ENCODE measurements around the gene EFCAB6.

The EFCAB6 gene

DNA sequence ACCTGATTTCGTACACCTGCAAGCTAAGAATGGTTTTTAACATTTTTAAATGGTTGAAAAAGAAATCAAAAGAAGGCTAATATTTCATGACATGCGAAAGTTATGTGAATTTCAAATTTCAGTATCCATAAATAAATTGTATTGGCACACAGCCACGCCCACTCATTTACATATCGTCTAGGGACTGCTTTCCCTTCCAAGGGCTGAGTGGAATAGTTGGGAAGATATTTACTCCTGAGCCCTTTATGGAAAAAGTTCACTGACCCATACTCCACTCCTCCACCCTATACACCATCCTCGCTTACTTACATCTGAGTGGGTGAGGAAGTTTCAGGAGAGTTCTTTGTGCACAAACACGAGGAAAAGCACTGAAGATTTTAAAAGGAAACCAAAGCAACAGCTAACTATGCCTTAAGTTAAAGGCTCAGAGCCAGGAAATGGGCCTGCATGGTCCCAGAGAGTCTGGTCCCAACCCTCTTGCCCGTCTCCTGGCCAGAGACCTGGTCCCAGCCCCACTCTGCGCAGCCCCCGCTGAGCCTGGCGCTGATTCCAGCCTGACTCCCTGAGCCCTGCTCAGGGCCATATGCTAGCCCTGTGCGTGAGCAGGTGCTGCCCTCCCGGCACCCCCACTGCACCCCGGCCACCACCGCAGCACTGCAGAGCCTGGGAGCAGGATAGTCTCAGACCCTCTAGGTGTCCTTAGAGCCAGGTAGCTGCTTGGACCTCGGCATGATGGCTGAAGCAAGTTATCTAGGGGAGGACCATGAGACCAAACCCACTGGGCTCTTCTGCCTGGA is 69.8 kb downstream of the EFCAB6 start:
- DNase-seq: no peak

DNA sequence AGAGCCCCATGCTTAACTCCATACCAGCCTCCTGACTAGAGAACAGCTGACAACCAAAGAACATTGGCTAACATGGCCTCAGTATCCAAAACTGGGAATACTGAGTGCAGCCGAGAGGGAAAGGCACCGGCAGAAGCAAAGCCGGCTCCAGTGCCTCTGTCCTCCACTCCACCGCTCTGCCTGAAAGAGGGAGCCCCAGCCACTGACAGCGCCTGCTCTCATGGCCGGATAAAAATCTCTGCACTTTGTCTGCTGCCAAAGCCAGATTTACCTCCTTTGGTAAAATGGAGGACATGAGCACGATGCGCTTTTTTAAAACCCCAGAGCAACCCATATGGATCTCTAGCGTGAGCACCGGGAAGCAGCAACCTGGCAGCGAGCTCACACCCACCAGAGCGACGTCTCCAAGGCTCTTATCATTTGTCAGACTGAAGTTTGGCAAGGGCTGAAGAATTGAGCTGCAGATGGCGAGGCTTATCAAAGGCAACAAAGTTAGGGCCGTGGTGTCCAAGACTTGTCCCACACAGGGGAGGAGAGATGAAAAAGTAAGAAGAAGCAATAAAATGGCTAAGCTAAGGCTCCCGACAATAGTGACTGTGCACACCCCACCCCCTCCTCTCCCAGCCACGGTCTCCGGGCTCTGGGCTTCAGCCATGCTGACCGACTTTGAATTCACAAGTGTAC is 71.4 kb downstream of the EFCAB6 start:
- DNase-seq: no peak

DNA sequence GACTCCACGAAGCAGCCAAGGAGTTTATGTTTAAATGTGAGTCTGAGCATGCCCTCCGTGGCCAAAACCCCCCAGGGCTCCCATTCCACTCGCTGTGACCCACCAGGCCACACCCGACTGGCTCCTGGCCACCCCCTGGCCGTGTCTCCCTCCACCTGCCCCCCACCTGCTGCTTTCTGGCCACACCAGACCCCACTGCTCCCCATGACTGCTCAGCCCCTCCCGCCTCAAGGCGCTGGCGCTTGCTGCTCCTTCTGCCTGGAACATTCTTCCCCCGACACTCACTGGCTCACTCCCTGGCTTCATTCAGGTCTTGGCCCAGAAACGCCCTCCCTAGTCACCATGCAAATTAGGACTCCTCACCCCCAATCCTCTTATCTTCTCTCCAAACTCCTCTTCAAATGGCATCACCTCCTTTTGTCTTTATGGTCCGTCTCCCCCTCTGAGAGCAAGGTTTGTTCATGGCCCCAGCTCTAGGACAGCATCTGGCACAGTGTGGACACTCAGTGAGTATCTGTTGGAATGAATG is 72.2 kb downstream of the EFCAB6 start:
- no peak for DNase-seq

DNA sequence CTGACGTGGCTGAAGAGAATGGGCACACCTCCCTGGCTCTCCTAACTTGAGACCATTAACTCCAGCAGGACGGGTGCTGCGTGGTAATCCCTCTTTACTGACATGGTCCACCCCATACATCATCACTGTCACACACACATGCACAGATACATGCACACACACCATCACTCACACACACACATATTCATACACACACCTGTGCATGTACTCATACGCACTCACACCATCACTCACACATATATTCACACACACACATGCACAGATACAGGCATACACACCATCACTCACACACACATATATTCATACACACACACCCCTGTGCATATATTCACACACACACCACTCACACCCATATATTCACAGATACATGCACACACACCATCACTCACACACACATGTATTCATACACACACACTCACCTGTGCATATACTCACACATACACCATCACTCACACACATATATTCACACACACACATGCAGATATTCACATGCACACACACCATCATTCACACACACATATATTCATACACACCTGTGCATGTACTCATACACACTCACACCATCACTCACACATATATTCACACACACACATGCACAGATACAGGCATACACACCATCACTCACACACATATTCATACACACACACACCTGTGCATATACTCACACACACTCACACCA is 74.8 kb downstream of the EFCAB6 start:
- DNase-seq: no peak

DNA sequence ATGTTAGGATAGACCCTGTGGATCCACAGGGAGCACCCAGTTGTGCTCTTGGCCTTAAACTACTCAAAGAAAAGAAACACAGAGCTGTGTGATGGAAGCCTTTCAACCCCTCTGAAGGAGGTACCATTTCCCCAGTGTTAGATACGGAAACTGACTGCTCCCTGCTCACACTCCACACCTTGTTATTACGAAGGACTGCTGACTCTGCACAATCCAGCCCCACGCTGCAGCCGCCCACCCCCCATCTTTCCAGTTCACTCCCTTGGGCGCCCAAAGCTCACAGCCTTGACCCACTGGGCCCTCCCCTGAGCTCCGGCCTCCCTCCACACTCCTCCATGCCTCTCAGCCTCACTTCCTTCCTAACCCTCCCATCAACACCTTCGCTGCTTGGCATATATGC is 75.5 kb downstream of the EFCAB6 start:
- no peak for DNase-seq

DNA sequence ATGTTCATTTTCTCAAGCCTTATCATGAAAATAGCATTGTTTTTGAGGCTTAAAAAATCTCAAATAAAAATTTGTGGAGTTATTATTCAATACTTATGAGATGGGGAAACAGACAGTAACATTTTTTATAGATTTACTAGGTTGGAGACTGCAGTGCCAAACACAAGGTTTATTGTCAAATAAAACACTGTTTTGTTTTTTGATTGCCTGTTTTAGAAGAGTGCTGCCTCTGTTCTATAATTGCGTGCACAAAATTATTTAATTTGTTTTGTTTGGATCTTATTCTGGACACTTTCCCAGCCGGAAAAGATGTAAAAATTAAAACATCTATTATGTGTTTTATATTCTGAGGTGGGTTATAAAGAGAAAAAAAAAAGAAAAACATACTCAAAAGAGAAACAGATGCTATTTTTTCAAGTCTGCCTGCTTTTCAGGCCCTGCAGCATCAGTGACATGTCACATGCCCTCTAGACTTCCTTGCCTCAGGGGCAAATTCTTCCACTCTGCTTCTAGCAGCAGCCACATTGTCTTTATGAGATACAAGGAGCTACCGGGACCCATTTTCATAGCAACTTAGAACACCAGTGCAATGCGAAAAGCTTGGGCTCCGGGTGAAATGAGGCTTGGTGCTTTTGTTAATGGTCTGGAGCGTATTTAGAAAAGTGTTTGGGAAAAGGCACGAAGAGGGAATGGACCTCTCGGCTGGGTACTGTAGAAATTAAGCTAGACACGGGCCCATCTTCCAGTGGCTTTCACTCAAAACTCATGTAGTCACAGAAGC is 77.5 kb downstream of the EFCAB6 start:
- no peak for DNase-seq

DNA sequence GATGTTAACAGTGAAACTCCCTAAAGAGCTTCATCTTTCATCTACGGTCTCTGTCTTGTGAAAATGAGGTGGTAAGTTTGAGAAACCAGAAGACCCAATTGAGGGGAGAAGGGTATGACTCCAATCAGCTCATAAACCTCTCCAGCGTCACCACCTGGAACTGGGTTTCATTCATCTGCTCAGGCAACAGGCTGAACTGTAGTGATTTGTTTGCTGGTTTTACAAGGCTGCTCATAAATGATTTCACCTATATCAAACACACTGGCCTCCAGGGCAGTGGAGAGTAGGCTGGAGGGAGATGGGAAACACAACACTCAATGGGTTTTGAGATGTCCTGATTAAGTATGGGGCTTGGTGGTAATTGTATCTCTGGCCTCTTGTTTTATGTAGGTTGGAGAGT is 79.0 kb downstream of the EFCAB6 start:
- no peak for DNase-seq

DNA sequence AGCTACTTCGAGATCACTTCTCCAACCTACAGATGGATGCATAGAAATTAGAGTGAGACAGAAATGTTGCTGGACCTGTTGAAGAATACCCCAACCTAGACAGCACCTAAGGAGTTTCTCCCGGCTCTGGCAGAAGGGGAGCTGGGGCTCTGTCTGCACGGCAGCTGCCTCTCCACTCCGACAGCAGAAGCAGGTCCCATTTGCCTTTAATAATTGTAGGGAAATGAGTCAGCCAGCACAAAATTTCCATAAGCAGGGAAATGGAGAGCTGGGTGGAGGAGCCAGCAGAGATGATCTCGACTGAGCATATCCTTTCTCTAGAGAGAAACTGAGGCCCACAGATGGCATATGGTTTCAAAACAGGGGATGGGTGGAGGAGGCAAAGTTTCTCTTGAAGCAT is 80.1 kb downstream of the EFCAB6 start:
- DNase-seq: no peak

DNA sequence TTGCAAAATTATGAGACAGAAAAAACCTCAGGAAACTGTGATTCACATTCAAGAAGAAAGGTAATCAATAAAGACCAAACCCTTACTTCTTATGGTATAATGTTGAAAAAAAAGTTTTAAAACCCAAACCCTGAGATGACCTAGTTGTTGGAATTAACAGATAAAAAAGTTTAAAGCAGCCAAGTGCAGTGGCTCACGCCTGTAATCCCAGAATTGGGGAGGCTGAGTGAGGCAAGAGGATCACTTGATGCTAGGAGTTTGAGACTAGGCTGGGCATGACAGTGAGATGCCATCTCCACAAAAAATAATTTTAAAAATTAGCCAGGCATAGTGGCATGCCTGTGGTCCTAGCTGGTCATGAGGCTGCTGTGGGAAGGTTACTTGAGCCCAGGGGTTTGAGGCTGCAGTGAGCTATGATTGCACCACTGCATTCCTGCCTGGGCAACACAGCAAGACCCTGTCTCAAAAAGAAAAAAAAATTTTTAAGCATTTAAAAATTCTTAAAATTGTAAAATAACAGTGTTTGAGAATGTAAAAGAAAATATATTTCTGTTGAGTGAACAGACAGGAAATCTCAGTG is 85.1 kb downstream of the EFCAB6 start:
- no peak for DNase-seq

DNA sequence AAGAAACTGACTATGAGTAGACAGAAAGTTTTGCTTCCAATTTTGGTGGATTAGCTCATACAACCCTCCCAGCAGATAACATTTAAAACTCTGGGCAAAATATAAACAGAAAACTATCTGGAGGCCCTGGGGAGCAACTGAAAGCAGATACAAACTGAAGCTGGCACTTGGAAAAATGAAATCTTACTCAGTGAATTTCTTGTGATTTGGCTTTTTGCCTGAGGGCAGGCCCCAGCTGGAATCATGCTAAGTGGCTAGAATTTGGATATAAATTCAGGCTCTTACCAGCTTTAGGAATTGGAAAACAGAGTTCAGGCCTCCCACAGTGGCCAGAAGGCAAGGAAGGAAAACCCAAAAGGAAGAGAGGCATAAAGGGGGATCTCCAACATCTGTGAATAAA is 85.8 kb downstream of the EFCAB6 start:
- peak; percentile 9 for DNase-seq

DNA sequence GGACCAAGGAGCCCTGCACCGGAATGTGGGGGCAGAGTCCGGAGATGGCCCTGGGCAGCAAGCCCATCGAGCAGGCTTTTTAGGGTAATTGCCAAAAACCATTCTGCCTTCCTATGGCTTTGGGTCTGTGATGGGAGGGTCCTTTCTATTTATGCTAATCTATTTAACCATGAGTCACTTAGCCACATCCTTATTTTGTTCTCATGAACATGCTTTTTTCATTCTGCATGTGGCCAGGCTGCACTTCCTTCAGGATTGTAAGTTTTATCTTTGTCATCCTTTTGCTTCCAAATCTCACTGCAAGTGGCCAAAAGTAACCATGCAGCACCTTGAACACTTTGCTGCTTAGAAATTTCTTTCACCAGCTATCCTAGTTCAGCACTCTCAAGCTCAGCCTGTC is 88.3 kb downstream of the EFCAB6 start:
- no peak for DNase-seq

DNA sequence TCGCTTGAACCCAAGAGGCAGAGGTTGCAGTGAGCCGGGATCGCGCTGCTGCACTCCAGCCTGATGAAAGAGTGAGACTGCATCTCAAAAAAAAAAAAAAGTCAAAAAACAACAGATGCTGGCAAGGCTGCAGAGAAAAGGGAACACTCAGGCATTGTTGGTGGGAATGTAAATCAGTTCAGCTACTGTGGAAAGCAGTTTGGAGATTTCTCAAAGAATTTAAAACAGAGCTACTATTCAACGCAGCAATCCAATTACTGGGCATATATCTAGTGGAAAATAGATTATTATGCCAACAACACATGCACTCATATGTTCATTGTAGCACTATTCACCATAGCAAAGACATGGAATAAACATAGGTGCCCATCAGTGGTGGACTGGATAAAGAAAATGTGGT is 89.7 kb downstream of the EFCAB6 start:
- no peak for DNase-seq

DNA sequence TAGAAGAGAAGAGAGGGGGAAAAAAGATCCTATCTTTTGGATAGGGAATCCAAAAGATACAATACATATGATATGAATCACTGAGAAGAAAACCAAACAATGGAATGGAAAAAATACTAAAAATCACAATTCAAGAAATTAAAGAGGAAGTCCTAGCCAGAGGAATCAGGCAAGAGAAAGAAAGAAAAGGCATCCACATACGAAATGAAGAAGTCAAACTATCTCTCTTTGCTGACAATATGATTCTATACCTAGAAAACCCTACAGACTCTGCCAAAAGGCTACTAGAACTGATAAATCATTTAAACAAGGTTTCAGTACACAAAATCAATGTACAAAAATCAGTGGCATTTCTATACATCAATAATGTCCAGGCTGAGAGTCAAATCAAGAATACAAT is 91.4 kb downstream of the EFCAB6 start:
- DNase-seq: no peak

DNA sequence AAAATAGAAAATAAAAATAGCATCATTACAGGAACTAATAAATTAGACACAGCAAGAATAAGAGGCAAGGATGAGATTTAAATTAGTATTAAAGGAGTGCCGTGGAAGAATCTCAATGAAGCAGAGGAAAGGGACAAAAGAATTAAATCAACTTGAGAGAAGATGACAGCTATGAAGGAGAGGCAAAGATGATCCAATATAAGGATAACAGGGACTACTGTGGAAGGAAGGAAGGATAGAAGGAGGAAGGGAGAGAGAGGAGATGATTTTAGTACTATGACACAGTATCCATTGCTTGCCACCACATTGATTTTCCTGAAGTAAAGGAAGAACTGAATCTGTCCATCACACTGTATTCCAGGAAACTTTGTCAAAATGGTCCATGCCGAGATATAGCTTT is 98.0 kb downstream of the EFCAB6 start:
- DNase-seq: no peak

DNA sequence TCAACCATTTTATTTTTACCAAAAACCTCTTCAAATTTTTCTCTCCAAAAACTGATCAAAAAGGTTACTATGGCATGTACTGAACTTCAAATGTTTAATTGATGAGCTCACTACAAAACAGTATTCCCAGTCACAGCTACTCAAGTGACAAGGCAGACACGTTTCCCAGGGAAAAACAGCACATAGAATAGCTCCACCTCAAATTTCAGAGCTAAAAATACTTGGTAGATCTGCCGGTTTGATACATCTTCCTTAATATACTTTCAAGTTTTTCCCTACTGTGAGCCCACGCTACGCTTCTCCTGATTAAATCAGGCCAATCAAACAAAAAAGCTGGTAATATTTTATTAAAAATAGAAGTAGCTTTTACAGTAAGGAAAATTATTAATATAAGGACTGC is 100.4 kb downstream of the EFCAB6 start:
- no peak for DNase-seq

DNA sequence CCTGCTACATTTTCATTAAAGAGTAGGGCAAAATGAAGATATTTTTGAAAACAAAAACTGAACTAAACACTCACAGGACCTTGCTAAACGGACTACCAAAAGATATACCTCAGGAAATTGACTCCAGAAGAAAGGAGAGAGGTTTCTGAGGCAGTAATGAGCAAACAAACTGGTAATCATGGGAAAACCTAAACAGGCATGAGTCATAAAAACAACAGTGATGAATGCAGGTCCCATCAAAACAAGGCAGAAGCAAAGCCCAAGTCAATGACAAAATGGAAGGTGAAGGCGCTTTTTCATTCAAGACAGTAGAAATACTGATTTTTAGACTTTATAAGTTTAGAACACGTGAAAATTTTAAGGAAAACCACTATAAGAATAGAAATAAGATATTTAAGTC is 104.5 kb downstream of the EFCAB6 start:
- DNase-seq: no peak

DNA sequence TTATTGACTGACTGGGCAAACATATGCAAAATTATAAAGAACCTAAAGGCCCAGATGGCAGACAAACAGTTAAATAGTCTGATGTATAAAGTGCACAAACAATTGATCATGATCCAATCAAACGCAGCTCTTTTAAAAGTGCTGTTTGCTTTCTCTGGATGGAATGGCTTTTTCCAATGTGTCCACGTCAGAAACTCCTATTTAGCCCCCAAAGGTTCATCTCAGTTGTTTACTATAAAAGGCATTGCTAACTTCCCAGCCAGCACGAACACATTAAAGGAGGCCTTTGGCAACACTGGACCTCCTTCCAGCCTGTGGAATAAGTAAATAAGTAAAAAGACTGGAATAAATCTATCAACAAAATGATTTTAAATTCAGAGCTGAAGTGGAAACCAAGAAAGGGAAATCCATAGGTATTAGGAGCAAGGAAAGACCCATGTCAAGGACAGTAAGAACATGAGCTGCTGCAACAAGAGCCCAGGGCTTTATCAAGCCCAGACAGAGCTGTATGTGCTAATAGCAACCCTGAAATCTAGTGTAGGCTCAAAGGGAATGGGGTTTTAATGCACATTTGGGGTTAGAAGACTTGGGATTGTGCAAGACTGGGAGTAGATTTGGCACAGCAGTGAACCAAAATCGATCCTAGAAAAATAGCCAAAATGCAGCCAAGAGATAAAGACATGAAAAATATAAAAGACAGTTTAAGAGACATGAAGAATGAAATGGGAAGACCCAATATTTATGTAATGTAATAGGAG is 105.4 kb downstream of the EFCAB6 start:
- no peak for DNase-seq

DNA sequence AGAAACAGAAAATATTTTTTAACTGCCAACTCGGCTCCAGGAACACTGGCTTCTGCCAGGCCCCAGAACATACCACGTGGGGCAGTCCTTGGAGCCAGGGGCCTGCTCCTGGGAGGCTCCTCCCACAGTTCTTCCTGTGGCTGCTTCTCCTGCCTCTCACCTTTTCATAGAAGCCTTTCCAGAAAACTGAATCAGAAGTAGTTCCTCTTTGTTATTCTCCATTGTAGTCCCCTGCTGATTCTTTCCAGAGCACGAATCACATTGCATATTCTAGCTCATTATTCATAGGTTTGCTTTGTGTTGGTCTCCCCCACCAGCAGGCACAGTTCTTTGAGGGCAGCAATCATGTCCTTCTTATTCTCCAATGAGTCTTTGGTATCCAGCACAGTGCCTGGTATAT is 106.0 kb downstream of the EFCAB6 start:
- no peak for DNase-seq

DNA sequence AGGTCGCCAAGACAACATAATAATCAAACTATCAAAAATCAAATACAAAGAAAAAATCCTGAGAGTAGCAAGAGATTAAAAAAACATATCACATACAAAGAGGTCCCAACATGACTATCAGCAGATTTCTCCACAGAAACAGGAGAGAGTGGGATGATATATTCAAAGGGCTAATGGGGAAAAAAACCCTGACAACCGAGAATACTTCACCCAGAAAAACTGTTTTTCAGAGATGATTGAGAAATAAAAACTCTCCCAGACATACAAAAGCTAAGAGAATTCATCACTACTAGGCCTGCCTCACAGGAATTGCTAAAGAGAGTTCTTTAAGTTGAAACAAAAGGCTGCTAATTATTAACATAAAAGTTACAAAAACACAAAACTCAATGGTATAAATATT is 108.1 kb downstream of the EFCAB6 start:
- no peak for DNase-seq

DNA sequence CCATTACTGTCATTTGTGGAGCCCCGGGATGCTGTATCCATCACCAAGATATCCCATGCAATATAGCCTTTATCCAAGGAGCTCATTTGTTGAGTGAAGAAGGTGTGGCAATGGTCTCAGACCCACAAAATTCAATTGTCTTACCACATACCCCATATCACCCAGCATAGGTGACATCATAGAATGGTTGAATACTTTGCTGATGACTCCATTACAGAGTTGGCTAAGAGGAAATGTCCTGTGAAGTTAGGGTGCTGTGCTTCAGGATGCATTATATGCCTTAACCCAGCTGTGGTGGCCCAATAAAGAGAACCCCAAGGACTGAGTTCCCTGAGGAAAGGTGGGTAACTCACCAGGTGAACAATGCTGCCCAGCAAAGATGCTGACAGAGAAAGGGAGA is 113.7 kb downstream of the EFCAB6 start:
- no peak for DNase-seq

DNA sequence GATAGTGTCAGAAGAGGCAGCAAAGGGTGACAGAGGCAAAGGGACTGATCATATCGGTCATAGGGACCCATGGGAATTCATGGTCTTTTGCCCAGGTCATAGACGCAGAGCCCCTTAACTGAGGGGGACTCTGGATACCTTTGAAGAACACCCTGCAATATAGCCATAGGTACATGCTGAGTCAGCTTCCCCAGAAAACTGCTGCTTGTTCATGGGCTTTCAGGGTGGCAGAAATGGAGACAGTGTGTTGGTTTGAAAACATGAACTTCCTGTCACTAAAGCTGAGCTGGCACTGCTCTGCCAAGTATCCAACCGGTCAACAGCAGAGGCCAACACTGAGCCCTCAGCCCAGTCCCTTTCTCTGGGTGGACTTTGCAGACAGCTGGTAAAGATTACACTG is 114.2 kb downstream of the EFCAB6 start:
- DNase-seq: no peak

DNA sequence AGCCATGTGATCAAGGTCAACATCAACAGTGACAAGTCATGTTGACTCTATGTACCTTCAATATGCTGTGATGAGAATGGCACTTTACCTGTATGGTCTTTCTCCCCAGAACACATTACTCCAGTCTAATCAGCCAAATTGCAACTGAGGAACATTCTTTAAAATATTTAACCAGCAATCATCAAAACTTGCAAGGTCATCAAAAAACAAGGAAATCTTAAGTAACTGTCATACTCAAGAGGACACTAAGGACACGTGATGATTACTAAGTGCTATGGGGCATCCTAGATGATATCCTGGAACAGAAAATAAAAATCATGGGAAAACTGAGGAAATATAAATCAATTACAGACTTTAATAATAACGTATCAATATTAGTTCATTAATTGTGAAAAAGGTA is 118.9 kb downstream of the EFCAB6 start:
- no peak for DNase-seq

Data from NCI-H446 treated with DMSO at 0.1 percent for 48 hours (cell line).